OCI-LY3 (cell line): ENCODE measurements around the gene ZNF662.

ENCODE experiments used
- EZH2phosphoT487 ChIP-seq: fragments of 200-600 bp; shearing (Covaris generic); IDR thresholded peaks from 2 replicates; pipeline ENCODE4 v1.6.1; 2018; ENCODE audit warnings: antibody characterized with exemption, mixed run types, low read depth
- TF ChIP-seq, protein P1 (sequence below): fragments of 200-600, 300-600 bp; sonication (generic); IDR thresholded peaks from 2 replicates; pipeline ENCODE4 v1.5.1; 2014; ENCODE audit warnings: antibody characterized with exemption, low read length, low read depth

DNA sequence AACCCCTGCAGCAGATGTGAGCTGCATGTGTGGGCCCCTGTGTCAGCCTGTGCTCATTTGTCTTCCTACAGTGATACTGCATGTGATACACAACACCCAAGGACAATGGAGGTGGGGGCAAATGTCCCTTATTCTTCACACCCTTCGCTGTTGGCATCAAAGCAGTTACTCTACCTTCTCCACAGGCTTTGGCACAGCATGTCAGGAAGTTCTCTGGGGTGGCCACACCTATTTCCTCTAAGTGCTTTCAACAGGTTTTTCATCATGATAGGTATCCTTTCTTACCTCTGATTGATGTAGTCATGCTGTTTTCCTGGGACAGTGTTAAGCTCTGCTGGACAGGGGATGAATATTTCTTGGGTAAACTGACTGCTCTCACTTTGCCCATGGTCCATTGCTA, 29.5 kb downstream of the ZNF662 start:
- TF ChIP-seq, protein P1, sequence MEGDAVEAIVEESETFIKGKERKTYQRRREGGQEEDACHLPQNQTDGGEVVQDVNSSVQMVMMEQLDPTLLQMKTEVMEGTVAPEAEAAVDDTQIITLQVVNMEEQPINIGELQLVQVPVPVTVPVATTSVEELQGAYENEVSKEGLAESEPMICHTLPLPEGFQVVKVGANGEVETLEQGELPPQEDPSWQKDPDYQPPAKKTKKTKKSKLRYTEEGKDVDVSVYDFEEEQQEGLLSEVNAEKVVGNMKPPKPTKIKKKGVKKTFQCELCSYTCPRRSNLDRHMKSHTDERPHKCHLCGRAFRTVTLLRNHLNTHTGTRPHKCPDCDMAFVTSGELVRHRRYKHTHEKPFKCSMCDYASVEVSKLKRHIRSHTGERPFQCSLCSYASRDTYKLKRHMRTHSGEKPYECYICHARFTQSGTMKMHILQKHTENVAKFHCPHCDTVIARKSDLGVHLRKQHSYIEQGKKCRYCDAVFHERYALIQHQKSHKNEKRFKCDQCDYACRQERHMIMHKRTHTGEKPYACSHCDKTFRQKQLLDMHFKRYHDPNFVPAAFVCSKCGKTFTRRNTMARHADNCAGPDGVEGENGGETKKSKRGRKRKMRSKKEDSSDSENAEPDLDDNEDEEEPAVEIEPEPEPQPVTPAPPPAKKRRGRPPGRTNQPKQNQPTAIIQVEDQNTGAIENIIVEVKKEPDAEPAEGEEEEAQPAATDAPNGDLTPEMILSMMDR, result no peak
- TF ChIP-seq EZH2phosphoT487, result no peak
